RWPE2 (cell line): ENCODE measurements around the gene SKI.

Experiments used
- ATAC-seq: fragments of 200-7000 bp; cut with Tn5 transposase; 3 replicates; pipeline ENCODE4 v1.9.1; 2021; ENCODE audit warnings: low read depth
- DNase-seq: peaks from one replicate; pipeline ENCODE4 v3.0.0-alpha.2; 2020; ENCODE audit warnings: low spot score
- H3K27ac ChIP-seq: fragments of 450-650 bp; 2 replicates; pipeline ENCODE4 v1.5.1; 2017; ENCODE audit warnings: mild to moderate bottlenecking; ENCODE audit not compliant: poor library complexity, severe bottlenecking
- H3K27me3 ChIP-seq: fragments of 250-450 bp; sonication (Bioruptor Pico); 2 replicates; pipeline ENCODE4 v1.5.1; 2021; ENCODE audit warnings: mild to moderate bottlenecking, moderate library complexity; ENCODE audit not compliant: insufficient read depth, poor library complexity, severe bottlenecking
- H3K36me3 ChIP-seq: fragments of 250-450 bp; sonication (Bioruptor Pico); 2 replicates; pipeline ENCODE4 v1.5.1; 2020; ENCODE audit warnings: low read depth, mild to moderate bottlenecking, moderate library complexity
- H3K4me1 ChIP-seq: fragments of 250-450 bp; sonication (Bioruptor Pico); 2 replicates; pipeline ENCODE4 v1.5.1; 2021; ENCODE audit warnings: mild to moderate bottlenecking, moderate library complexity; ENCODE audit not compliant: insufficient read depth, poor library complexity, severe bottlenecking
- H3K4me3 ChIP-seq: fragments of 250-450 bp; sonication (Bioruptor Pico); 2 replicates; pipeline ENCODE4 v1.5.1; 2021; ENCODE audit warnings: mild to moderate bottlenecking, moderate library complexity; ENCODE audit not compliant: severe bottlenecking
- H3K9me3 ChIP-seq: fragments of 250-450 bp; sonication (Bioruptor Pico); 2 replicates; pipeline ENCODE4 v1.5.1; 2021; ENCODE audit warnings: mild to moderate bottlenecking, moderate library complexity; ENCODE audit not compliant: severe bottlenecking
- CTCF ChIP-seq: fragments of 450-650 bp; IDR thresholded peaks from one replicate; pipeline ENCODE4 v1.5.1; 2017; ENCODE audit warnings: mild to moderate bottlenecking, moderate library complexity; ENCODE audit not compliant: poor library complexity, severe bottlenecking

Gene SKI

GRCh38 chr1:2348346-2349325 lies 120.5 kb downstream of the SKI start:
- H3K36me3 ChIP-seq = no peaks in the 10 kb centered on the region
- H3K27ac ChIP-seq = no peak overlapping the region
- no peaks in the 10 kb centered on the region for H3K9me3 ChIP-seq
- no peak for TF ChIP-seq CTCF
- peaks cover 5% of the 10 kb centered on the region for H3K4me1 ChIP-seq
- ATAC-seq (no peak), DNase-seq (peak; percentile 58)
- no peak overlapping the region for H3K4me3 ChIP-seq
- no peaks in the 10 kb centered on the region for H3K27me3 ChIP-seq

DNA sequence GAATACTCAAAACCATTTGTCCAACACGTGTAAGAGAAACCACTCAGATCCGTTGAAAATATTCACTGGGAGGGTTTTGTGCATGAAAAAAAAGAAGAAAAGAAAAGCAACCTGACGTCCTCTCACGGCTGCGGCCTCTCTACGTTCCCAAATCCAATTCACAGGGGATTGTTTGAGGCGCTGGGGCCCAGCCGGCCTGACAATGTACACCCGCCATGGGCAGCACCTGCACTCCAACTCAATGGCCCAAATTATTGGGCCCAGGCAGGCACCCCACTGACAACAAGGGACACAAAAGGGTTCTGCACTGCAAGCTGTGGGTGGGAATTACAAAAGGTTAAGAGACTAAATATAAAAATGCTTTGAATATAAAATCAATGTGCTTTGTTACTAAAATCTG lies 121.7 kb downstream of the SKI start:
- no peak for TF ChIP-seq CTCF
- Histone ChIP-seq H3K27me3 (no peaks in the 10 kb centered on the region), H3K27ac (no peak overlapping the region), H3K4me1 (no peaks in the 10 kb centered on the region), H3K36me3 (no peaks in the 10 kb centered on the region), H3K9me3 (no peaks in the 10 kb centered on the region), H3K4me3 (no peak overlapping the region)
- no peak for ATAC-seq
- peak; percentile 19 for DNase-seq

DNA sequence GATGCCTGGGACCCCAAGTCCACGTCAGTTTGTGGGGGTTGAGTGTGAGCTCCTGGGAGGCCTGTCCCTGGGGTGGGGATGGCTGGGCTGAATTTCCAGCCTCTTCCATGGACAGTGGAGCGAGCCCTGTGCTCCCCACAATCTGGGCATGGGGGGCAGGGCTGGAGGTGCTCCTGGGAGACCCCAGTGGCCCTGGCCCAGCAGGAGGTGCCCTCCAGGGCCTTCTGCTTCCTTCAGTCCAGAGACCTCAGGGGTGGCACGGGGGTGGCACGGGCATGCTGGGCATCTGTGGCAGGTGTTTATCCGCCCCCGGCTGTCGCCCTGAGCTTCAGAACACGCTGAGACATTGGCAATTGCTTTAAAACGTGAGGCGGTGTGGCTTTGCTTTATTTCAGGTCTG lies 122.4 kb downstream of the SKI start:
- no peak overlapping the region for H3K27ac ChIP-seq
- H3K9me3 ChIP-seq = no peaks in the 10 kb centered on the region
- H3K4me3 ChIP-seq = no peak overlapping the region
- no peaks in the 10 kb centered on the region for H3K36me3 ChIP-seq
- no peak for TF ChIP-seq CTCF
- DNase-seq (peak; percentile 31), ATAC-seq (no peak)
- no peaks in the 10 kb centered on the region for H3K27me3 ChIP-seq
- H3K4me1 ChIP-seq = no peaks in the 10 kb centered on the region

DNA sequence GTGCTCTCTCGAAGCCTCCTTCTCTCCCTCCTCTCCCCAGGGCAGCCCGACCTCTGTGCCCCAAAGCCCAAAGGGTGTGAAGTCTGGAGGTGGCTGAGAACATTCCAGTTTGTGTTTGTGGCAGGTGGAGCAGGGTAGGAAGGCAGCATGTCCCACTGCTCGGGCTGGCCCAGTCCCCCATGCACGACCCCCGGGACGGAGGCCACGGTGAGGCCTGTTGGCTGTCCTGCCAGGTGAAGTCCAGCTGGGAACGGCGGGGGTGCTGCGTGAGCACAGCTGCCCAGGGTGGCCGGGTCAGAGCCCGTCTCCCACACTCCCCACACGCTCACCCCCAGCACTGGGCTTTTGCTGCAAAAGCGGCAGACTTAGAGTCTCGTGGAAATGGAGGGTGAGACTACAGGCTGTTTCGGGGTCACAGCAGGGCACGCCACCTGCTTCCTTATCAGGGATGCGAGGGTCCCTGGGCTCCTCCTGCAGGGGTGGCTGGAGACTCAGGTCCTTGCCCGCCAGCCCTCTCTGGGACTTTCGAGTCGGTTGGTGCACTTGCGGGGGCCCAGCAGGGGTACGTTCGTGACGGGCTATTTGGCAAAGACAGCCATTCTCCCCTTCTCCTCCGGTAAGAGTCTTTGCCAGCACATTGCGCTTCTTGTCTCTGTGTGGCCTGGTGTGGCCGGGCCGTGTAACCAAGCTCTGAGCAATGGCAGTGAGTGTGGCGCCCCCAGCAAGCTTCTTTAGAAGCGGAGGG lies 123.0 kb downstream of the SKI start:
- peak; percentile 60 for DNase-seq
- H3K9me3 ChIP-seq = no peaks in the 10 kb centered on the region
- no peak for TF ChIP-seq CTCF
- no peak overlapping the region for H3K27ac ChIP-seq
- no peak overlapping the region for H3K4me3 ChIP-seq
- no peaks in the 10 kb centered on the region for H3K36me3 ChIP-seq
- H3K27me3 ChIP-seq = no peaks in the 10 kb centered on the region
- H3K4me1 ChIP-seq = no peaks in the 10 kb centered on the region
- peak; percentile 25; the same call in 1 of the 3 replicates for ATAC-seq

GRCh38 chr1:2351723-2352122 lies 123.6 kb downstream of the SKI start:
- Histone ChIP-seq H3K4me3 (no peak overlapping the region), H3K4me1 (no peaks in the 10 kb centered on the region), H3K36me3 (no peaks in the 10 kb centered on the region), H3K9me3 (no peaks in the 10 kb centered on the region), H3K27me3 (no peaks in the 10 kb centered on the region), H3K27ac (no peak overlapping the region)
- no peak for TF ChIP-seq CTCF
- no peak for ATAC-seq
- DNase-seq = no peak
